ENCODE measurements around the gene MPC1.
A peak's percentile ranks its signal among the peaks of the same experiment; 100 is the strongest.
"Not testable (repeated sequence)": the region's sequence is repeated elsewhere in the genome, so short reads cannot be mapped to it uniquely, and the experiment has no call there.

The MPC1 gene

DNA sequence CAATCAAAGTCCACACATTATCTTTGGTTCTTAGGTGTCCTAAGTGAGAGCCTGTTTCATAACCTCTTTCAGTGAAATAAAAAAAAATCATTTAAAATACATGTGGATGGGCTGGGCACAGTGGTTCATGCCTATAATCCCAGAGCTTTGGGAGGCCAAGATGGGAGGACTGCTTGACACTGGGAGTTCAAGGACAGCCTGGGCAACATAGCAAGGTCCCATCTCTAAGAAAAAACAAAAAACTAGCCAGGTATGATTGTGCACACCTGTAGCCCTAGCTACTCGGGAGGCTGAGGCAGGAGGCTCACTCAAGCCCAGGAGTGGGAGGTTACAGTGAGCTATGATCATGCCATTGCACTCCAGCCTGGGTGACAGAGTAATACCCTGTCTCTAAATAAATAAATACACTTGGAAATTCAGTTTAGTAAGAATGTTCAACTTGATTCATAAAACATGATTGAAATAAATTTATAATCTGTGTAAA is 3.6 kb downstream of the MPC1 start:
- DNase-seq, result no peak

DNA sequence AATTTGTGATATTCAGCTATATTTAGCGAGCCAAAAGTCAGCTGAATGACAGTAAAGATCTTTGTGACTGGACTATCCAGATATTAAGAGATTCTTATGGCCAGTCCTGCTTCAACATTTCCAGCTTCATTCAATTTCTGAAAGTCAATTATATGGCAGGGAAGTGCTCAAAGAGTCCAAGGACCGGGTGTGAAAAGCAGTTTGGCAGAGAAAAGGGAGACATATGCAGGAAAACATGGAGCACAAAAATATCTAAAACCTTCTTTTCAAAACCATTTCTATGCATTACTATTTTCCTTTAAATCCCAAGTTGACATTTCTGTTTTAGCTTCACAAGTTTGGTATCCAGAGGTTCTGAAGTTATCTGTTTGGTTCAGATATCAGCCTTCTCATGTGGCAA is 5.0 kb downstream of the MPC1 start:
- no peak for DNase-seq

DNA sequence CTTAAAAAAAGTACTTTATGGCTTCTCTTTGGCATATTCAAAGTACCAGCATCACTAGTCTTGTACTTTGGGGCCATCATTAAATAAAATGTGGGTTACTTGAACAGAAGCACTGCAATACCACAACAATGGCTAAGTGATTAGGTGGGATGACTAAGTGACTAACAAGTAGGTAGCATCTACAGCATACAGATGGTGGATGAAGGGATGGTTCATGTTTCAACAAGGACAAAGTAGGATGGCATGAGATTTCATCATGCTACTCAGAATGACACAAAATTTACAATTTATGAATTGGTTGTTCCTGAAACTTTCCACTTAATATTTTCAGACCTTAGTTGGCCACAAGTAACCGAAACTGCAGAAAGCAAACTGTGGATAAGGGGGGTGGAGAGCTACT is 7.7 kb downstream of the MPC1 start:
- no peak for DNase-seq

DNA sequence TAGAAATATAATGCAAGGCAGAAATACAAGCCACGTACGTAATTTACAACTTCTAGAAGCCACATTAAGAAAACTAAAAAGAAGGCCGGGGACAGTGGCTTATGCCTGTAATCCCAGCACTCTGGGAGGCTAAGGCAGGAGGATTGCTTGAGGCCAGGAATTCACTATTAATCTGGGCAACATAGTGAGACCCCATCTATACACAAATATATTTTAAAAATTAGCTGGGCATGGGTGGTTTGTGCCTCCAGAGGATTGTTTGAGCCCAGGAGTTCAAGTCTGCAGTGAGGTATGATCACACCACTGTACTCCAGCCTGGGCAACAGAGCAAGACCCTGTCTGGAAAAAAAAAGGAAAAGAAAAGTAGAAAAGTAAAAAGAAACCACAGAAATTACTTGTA is 12.3 kb downstream of the MPC1 start:
- no peak for DNase-seq

DNA sequence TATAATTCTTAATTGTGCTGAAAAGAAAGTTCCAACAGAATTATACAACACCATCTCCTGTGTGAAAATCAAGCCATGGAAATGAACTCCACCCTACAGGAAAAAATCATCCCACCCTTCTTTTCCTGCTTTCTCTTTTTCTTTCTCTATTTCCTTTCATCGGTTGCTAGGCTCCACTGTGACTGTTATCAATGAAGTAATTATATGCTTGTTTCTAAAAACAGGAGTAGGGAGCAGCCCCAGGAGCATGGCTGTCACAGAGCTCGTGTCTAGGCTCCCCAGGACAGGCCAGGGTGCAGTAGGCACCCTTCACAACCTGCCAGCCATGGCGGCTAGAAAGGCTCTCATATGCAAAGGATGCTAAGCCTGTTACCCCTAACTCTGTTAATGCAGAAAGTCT is 13.0 kb downstream of the MPC1 start:
- no peak for DNase-seq

DNA sequence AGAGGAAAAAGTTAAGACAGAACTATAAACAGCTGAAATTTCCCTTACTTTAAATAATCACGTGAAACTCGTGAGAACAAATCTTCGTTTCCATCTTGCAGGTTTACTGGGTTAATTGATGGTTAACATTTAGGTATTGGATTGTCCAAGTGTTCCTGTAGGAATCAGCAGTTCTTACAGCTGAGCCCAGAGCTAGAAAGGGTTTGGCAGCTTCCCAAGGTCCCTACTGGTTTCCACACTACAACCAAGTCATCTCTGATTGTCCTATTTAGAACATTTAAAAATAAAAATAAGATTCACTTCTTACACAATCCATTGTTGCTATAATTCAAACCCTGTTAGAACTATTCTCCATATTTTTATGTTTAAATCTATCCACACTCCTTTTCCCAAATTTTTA is 15.8 kb downstream of the MPC1 start:
- no peak for DNase-seq

DNA sequence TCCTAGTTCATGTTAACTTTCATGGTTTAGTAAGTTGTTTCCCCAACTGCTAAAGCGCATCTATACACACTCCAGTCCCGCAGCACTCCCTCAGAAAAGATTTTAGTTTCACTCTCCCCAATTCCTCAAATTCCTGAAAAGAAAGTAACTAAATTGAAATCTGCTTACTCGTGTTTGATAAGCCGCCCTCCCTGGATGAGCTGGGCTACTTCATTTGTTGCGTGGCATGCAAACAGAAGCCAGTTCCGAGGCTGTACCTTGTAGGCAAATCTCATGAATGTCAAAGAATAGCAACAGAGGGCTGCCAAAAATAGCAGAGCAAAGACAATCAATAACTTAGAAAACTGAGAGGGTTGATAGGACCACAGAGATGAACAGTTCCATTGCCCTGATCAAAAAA is 16.9 kb downstream of the MPC1 start:
- no peak for DNase-seq

DNA sequence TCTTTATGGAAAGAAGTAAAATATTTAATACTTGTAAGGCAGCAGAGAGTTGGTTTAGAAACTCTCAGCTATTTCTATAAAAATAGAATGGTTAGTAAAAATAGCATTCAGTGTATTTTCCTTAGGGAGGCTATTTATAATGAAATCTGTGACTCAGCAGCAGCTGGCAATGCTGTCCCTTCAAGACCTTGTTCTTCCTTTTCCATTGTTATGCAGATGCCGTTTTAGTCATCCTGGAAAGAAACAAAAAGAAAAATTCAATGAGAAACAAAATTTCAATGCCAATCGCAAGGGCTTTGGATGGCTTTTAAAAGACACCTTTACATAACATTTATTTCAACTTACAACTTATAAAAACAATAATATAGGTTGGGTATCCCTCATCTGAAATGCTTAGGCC is 17.5 kb downstream of the MPC1 start:
- DNase-seq, result no peak

DNA sequence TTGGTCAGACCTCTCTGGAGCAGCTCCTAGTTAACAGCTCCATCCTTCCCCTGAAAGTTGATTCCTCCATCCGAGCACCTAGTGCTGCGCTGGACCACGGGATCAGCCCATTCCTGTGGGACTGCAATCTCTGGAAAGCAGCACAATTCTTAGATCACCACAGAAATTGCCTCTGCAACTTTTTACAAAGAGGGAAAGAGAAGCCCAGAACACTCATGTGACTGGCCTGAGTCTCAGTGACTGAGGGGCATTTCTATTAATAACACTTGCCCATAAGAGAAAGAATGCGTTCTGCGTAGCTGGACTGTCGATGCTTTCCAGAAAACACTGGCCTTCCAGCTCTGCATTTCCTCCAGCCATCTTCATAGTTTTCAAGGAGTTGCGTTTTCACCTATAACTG is 18.3 kb downstream of the MPC1 start:
- DNase-seq, result no peak

DNA sequence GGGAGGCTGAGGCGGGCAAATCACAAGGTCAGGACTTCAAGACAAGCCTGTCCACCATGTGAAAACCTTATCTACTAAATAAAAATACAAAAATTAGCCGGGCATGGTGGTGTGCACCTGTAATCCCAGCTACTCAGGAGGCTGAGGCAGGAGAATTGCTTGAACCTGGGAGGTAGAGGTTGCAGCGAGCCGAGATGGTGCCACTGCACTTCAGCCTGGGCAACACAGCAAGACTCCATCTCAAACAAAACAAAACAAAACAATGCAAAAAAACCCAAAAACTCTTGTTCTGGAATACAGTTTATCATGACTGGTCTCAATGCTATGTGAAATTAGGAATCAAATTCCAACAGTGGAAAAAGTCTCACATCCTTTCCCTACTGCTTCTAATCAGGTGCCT is 20.3 kb downstream of the MPC1 start:
- not testable (repeated sequence) for DNase-seq

DNA sequence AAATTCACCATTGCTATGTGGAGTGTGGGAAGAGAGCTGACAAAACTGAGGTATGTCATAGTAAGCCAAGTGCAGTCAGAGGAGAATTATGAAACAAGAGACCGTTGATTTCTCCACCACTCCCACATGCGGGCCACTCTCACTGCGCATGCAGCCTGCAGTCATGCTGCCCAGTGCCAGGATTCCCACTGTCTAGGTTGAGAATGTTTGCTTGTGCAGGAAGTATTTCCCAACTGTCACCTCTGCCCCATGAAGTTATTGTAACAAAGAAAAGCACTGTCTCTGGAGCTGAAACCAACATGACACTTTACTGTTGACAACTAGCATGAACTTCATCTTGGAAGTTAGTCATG is 21.7 kb downstream of the MPC1 start:
- DNase-seq, result no peak

DNA sequence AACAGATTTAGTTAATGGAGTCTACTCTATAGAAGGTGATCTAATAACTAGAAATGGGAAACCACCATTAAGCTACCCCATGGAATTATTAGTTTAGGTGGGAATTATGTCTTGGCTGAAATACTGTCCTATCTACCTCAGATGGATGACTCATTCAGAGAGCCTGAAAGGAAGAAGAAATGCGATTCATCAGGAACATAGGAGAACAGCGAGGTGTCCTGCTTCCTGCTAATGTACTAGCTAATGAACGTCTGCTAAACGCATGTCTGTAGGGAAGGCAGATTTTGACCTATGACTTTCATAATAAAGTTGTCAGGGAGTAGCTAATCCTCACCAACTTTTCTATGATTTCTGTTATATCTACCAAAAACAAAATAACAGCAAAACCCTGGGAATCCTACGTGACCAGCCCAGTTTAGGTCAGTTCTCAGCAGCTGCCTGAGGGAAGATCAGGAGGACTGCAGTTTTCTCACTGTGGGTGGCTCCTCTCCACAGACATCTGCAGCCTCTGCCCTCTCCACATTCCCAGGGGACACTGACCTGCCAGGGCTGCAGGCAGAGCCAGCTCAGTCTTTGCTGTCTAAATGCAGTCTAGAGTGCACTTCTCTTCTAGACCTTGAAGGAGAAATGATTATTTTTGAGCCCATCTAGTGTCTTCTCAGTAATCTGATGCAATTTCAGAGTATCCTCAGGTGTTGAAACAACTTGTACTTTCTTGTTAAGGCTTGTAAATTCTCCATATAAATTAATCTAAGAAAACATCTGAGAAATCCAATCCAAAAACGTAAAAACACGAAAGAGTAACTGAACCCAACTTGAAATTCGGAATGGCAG is 22.3 kb downstream of the MPC1 start:
- DNase-seq, result no peak

DNA sequence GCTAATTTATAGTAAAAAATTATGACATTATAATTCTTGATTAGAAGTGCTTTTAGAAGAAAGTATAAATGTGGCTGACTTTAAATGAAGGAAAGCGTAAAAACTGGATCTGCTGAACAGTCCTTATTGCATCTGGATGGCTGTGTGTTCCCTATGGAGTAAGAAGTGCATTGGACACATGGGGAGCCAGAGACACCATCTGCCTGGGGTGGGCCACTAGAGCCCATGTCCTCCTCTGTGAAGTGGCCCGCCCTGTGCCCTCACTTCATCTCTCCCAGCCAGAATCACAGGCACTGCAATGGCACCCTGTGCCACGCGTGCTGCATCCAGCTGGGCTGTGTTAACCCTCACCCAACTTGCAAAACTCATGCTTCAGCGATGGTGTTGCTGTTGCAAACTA is 27.2 kb downstream of the MPC1 start:
- no peak for DNase-seq

DNA sequence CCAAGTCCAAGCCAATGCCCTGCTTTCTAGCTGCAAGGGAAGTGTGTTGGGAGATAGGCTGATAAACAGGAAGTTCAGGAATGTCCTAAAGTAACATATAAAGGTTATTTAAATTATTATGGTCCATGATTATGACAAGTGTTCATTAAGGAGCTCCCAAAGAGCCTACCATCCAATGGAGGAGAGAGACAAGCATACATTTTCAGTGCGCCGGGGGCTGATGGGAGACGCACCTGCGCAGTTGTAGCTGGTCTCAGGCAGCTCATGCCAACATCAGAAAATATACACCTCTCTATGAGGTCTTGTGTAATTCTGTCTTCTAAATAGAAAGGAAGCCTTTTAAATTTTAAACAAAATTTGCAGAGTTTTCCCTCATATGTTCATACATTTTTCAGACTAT is 27.8 kb downstream of the MPC1 start:
- DNase-seq, result no peak

DNA sequence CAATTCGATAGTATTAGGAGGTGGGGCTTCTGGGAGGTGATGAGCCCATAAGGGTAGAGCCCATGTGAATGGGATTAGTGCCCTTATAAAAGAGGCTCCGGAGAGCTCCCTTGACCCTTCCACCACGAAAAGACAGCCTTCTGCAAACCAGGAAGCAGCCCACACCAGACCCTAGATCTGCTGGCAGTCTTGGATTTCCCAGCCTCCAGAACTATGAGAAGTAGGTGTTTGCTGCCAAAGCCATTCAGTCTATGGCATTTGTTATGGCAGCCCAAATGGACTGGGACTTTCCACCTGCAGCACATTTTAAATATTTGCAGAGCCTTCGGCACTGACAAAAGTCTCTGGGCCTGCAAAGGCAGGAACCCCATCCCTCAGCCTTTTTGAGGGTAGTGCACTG is 28.6 kb downstream of the MPC1 start:
- no peak for DNase-seq

DNA sequence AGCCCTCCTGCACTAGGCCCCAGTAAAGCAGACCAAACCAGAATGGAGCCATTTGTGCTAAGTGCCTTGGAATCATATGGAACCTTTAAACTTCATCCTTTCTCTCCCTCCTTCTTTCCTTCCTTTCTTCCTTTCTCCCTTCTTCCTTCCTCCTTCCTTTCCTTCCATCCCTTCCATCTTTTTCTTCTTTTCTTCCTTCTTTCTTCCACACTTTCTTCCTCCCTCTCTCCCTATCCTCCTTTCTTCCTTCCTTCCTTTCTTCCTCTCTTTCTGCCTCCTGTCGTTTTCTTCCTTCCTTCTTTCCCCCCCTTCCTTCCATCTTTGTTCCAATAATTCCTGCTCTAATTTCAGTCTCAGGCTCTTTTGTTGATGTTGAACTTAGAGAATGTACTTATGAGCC is 29.2 kb downstream of the MPC1 start:
- DNase-seq, result no peak

DNA sequence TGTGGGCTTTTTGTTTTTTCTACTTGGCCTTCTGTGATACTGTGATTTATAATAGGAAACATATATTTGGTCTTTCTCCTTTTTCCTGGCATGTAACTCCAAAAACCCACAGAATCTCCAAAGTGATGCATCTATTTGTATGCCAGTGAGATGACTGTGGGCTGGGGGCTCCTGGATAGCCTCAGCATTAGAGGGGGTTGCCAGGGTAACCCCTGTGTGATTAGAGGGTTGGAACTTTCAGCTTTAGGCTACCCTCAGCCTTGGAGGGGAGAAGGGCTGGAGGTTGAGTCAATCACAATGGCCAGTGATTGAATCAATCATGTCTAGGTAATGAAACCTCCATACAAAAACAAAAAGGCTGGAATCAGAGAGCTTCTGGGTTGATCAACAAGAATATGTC is 29.8 kb downstream of the MPC1 start:
- DNase-seq, result no peak

DNA sequence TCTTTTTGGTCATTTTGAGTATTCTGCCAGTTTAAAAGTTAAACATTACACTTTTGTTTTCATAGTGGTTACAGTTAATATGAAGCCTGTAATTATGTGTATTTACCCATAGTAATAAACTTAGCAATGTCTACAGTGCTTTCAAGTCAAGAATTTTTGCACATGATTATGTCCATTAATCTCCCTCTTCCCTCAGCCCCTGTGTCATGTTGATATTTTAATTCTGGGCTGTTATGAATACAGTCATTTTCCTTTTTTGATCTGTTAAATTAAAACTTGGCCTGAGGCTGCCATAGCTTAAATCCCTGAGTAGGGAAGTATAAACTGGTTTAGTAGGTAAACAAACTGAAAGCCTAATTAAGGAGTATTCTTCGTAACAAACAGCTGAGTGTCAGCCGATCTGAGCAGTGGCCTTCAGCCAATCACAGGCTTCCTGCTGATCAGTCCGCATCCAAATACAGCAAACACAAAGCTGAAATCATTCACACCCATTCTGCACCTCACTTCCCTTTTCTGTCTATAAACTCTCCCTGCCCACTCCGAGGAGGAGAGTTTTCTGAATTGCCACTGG is 30.9 kb downstream of the MPC1 start:
- DNase-seq, result peak; percentile 54

DNA sequence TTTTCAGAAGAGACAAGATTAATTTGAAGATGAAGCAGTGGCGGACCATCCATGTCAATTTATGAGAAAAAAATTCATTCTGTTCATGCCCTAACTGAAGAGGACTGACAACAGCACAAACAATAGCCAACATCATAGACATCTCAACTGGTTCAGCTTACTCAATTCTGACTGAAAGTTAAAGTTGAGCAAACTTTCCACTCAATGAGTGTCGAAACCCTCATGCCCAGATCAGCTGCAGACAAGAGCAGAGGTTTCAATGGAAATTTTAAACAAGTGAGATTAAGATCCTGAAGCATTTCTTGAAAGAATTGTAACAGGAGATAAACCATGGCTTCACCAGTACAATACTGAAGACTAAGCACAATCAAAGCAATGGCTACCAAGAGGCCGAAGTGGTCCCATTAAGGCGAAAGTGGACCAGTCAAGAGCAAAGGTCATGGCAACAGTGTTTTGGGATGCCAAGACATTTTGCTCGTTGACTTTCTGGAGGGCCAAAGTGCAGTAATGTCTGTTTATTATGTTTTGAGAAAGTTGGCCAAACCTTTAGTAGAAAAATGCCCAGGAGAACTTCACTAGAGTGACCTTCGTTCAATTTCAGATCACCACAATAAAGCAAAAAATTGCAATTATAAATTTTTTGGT is 34.3 kb downstream of the MPC1 start:
- DNase-seq, result no peak

DNA sequence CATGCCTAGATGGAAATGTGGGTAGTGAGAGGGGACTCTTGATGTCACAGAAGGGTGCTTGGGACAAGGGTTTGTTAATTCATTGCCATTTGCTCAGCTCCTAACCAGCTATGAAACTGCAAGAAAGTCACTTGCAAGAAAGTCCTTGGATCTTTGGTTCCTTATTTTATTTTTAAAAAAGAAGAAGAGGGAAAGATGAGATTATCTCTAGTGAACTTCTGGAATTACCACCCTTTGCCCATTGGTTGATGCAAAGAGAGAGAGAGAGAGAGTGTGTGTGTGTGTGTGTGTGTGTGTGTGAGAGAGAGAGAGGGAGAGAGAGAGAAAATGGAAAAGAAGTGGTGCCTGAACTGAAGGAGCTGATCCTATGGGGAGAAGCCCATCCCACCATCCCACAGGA is 35.8 kb downstream of the MPC1 start:
- DNase-seq, result no peak

DNA sequence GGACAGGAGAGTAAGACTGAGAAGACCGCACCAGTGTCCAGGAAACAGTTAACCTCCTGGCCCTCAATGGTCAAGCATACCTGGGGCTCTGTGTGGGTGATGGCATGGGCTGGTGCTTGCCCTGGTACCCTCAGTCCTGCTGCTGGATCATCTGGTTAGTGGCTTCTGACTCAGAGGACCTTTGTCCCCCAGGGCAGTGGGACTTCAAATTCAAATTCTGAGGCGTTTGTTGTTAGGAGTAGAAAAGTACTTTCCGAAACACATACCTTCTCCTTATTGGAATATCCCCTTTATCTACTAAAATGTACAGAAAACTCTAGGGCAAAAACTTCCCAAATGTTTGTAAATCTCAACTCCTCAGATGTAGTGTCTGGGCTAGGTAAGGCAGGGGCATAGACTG is 36.3 kb downstream of the MPC1 start:
- DNase-seq, result no peak

DNA sequence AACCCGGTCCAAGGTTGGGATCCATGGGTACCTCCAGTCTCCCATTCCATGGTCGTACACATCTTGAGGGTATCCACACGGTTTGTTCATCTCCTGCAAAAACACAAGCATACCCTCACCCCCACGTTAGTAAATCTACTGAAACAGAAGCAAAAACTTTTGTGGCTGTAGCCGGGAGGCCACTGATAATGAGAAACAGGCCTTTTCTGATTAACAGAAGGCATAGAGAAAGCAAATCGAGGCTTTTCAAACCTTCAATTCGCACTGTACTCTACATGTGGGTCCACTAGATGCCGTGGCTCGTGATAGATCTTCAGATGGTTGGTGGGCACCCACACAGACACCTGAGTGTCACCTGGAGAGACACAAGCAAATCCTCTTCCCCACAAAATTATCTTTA is 37.1 kb downstream of the MPC1 start:
- not testable (repeated sequence) for DNase-seq

DNA sequence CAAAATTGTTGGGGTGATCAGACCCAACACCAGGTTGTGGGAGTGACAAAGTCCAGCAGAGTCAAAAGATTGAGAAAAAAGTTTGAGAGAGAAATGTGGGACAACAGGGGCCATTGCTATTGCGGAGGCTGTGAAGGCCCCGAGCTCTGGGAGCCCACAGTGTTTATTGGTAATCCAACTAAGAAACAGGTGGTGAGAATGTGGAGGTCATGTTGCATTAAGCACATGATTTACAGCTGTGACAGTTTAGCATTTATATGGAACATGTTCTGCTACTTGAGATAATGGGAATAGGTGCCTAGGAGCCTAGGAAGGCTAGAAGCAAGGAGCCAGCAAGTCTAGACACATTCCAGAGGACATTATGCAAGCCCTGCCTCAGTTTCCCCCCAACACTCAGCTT is 37.8 kb downstream of the MPC1 start:
- not testable (repeated sequence) for DNase-seq

DNA sequence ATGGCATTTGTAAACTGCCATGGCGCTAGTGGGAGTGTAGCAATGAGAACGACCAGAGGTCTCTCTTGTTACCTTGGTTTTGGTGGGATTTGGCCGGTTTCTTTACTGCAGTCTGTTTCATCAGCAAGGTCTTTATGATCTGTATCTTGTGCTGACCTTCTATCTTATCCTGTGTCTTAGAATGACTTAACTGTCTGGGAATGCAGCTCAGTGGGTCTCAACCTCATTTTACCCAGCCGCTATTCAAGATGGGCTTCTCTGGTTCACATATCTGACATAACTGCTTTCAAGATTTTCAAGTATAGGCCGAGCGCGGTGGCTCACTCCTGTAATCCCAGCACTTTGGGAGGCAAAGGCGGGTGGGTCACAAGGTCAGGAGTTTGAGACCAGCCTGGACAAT is 38.5 kb downstream of the MPC1 start:
- no peak for DNase-seq

DNA sequence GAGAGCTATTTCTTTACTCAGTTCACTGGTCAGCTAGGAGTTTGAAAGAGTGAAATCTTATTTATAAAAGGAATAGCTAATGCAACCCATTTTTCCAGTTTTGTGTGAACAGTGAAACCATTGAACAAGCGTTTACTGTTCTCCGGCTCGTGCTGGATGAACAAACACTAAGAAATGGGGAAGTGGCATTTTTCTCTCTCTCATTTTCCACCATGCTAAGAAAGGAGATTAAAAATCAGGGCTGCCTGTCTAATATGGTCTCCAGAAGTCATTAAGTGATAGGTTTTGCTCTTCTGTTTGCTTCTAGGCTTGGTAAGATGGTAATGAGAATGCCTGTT is 39.6 kb downstream of the MPC1 start:
- no peak for DNase-seq

Data from DMS153 (cell line).